DOHH2 (cell line): ENCODE data around the gene BNC2.

Experiments
- H3F3A ChIP-seq: fragments of 200-600 bp; sonication (generic), shearing (Covaris generic); 2 replicates; pipeline ENCODE4 v1.6.0; 2016; ENCODE audit warnings: antibody characterized with exemption, mild to moderate bottlenecking; ENCODE audit not compliant: control insufficient read depth, insufficient read depth
- H3K27ac ChIP-seq: fragments of 200-600 bp; sonication (generic); 2 replicates; pipeline ENCODE4 v1.5.1; 2014; ENCODE audit warnings: low read depth, mild to moderate bottlenecking, low read length, moderate library complexity
- H3K27me3 ChIP-seq: fragments of 200-600 bp; sonication (generic); 2 replicates; pipeline ENCODE4 v1.6.1; 2014; ENCODE audit warnings: mild to moderate bottlenecking, low read length, mixed read lengths; ENCODE audit not compliant: control insufficient read depth
- H3K36me3 ChIP-seq: fragments of 200-600 bp; sonication (generic); 2 replicates; pipeline ENCODE4 v1.6.1; 2014; ENCODE audit warnings: mild to moderate bottlenecking, low read length, moderate library complexity, mixed read lengths; ENCODE audit not compliant: control insufficient read depth
- H3K4me1 ChIP-seq: fragments of 200-600 bp; sonication (generic); 2 replicates; pipeline ENCODE4 v1.6.1; 2014; ENCODE audit warnings: mild to moderate bottlenecking, low read length, mixed read lengths; ENCODE audit not compliant: control insufficient read depth
- H3K4me2 ChIP-seq: fragments of 200-600 bp; sonication (generic); 2 replicates; pipeline ENCODE4 v1.6.0; 2014; ENCODE audit warnings: mild to moderate bottlenecking, low read length, moderate library complexity
- H3K4me3 ChIP-seq: fragments of 200-600 bp; sonication (generic); 2 replicates; pipeline ENCODE4 v1.5.1; 2014; ENCODE audit warnings: mild to moderate bottlenecking, low read length, mixed read lengths
- H3K79me2 ChIP-seq: fragments of 200-600 bp; sonication (generic); 2 replicates; pipeline ENCODE4 v1.6.1; 2014; ENCODE audit warnings: mild to moderate bottlenecking, low read length, mixed read lengths; ENCODE audit not compliant: control insufficient read depth
- H3K9me2 ChIP-seq: fragments of 200-600 bp; sonication (generic); replicated peaks from 2 replicates; pipeline ENCODE4 v1.6.1; 2014; ENCODE audit warnings: mild to moderate bottlenecking, low read length, mixed read lengths; ENCODE audit not compliant: control insufficient read depth
- H3K9me3 ChIP-seq: fragments of 200-600 bp; sonication (generic); 2 replicates; pipeline ENCODE4 v1.6.1; 2014; ENCODE audit warnings: antibody characterized with exemption, low read length, mixed read lengths; ENCODE audit not compliant: control insufficient read depth, insufficient read depth
- H4K20me1 ChIP-seq: fragments of 200-600 bp; sonication (generic); 2 replicates; pipeline ENCODE4 v1.6.0; 2014; ENCODE audit warnings: low read depth, mild to moderate bottlenecking, antibody characterized with exemption, low read length, moderate library complexity; ENCODE audit not compliant: control insufficient read depth, insufficient read depth
- CTCF ChIP-seq: fragments of 200-600 bp; sonication (generic); IDR thresholded peaks from one replicate; pipeline ENCODE4 v1.5.1; 2014; ENCODE audit warnings: antibody characterized with exemption, mild to moderate bottlenecking, low read depth, low read length; ENCODE audit not compliant: poor library complexity, severe bottlenecking
- EZH2phosphoT487 ChIP-seq: fragments of 200-600 bp; sonication (generic); IDR thresholded peaks from 2 replicates; pipeline ENCODE4 v1.6.1; 2017; ENCODE audit warnings: borderline replicate concordance, mild to moderate bottlenecking, antibody characterized with exemption, low read length, moderate library complexity, mixed read lengths

BNC2 gene

GRCh38 chr9:16784002-16784401, 86.5 kb downstream of the BNC2 start:
- Histone ChIP-seq H3K27ac (no peak overlapping the region), H3K36me3 (no peaks in the 10 kb centered on the region)

GRCh38 chr9:16782490-16782889, 88.0 kb downstream of the BNC2 start:
- Histone ChIP-seq H3K9me3 (no peaks in the 10 kb centered on the region), H3K36me3 (no peaks in the 10 kb centered on the region), H3K4me2 (no peak overlapping the region), H3K4me1 (no peaks in the 10 kb centered on the region), H3K79me2 (no peaks in the 10 kb centered on the region), H4K20me1 (no peaks in the 10 kb centered on the region), H3K27ac (no peak overlapping the region), H3K9me2 (no peaks in the 10 kb centered on the region), H3F3A (no peaks in the 10 kb centered on the region), H3K27me3 (no peaks in the 10 kb centered on the region), H3K4me3 (no peak overlapping the region)
- no peak for TF ChIP-seq CTCF
- no peak for TF ChIP-seq EZH2phosphoT487

More at GRCh38 chr9:16784002-16784401, 86.5 kb downstream of the BNC2 start:
- H3F3A ChIP-seq: no peaks in the 10 kb centered on the region
- H3K9me2 ChIP-seq: no peaks in the 10 kb centered on the region
- no peaks in the 10 kb centered on the region for H3K9me3 ChIP-seq
- no peaks in the 10 kb centered on the region for H3K4me1 ChIP-seq
- H3K4me3 ChIP-seq: no peak overlapping the region
- H3K4me2 ChIP-seq: no peak overlapping the region
- H3K79me2 ChIP-seq: no peaks in the 10 kb centered on the region
- H3K27me3 ChIP-seq: no peaks in the 10 kb centered on the region
- H4K20me1 ChIP-seq: no peaks in the 10 kb centered on the region
- TF ChIP-seq EZH2phosphoT487 (no peak), CTCF (no peak)

GRCh38 chr9:16775330-16775729, 95.1 kb downstream of the BNC2 start:
- Histone ChIP-seq H3K4me3 (no peak overlapping the region), H3K4me1 (no peaks in the 10 kb centered on the region), H3K9me3 (no peaks in the 10 kb centered on the region), H3K36me3 (no peaks in the 10 kb centered on the region), H3K27ac (no peak overlapping the region), H3K27me3 (no peaks in the 10 kb centered on the region), H4K20me1 (no peaks in the 10 kb centered on the region), H3K9me2 (no peaks in the 10 kb centered on the region), H3F3A (no peaks in the 10 kb centered on the region), H3K79me2 (no peaks in the 10 kb centered on the region), H3K4me2 (no peak overlapping the region)
- no peak for TF ChIP-seq EZH2phosphoT487
- no peak for TF ChIP-seq CTCF

- no peak overlapping the region for H3K27ac ChIP-seq
- no peaks in the 10 kb centered on the region for H4K20me1 ChIP-seq
- no peaks in the 10 kb centered on the region for H3K9me2 ChIP-seq
- no peaks in the 10 kb centered on the region for H3K27me3 ChIP-seq
- no peak overlapping the region for H3K4me2 ChIP-seq
- TF ChIP-seq EZH2phosphoT487 (no peak), CTCF (no peak)
- no peaks in the 10 kb centered on the region; the same call in 1 of the 2 replicates for H3K9me3 ChIP-seq
- no peaks in the 10 kb centered on the region for H3K79me2 ChIP-seq
- no peak overlapping the region for H3K4me3 ChIP-seq
- no peaks in the 10 kb centered on the region for H3F3A ChIP-seq
- H3K4me1 ChIP-seq: no peaks in the 10 kb centered on the region
- H3K36me3 ChIP-seq: no peaks in the 10 kb centered on the region
These were observed 96.9 kb downstream of the BNC2 start for GRCh38 chr9:16773617-16774016.
